Stimulated activated CD8-positive, alpha-beta memory T cell treated with anti-CD3 and anti-CD28 coated beads, Interleukin-12 subunit alpha, Interleukin-12 subunit beta, amount 100 ng/mL, for 24 hours (primary cell): ENCODE data around the gene CNTNAP4.

ENCODE experiments used
- DNase-seq: peaks from one replicate; pipeline ENCODE4 v3.0.0-alpha.2; 2020; ENCODE audit errors: extremely low read depth

CNTNAP4 gene

DNA sequence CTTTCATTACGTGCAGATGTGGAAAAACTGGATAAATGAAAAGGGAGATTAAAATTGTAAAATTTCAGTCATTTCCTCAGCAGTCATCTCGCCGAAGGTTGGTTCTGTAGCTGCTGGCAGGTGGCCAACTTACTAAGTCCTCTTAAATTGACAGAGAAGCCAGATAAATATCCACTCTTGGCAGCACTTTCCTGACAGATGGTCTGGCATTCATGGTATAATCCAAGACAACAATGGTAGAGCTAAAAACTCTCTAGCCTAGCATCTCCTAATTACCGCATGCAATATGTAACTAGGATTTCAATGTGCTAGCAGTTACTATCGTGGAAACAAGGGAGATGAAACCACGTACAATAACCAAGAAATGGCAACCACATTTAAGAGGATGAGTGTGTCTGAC lies 306.3 kb downstream of the CNTNAP4 start:
- DNase-seq, result no peak

DNA sequence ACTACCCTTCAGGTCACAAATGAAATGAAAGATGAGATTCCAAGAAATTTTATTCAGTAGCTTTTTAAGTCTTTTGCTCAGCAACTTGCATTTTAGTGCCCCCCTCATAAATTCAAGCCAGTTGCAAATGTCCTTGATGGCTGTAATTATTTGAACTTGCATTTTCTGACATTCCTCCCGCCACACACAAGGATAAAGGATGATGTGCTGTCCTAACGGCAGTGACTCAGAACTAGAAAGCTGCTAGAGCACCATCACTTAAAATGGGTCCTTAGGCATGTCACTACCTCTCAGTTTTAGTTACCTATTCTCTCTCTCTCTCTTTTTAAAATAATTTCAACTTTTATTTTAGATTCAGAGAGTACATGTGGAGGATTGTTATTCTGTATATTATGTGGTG lies 306.7 kb downstream of the CNTNAP4 start:
- DNase-seq, result no peak

DNA sequence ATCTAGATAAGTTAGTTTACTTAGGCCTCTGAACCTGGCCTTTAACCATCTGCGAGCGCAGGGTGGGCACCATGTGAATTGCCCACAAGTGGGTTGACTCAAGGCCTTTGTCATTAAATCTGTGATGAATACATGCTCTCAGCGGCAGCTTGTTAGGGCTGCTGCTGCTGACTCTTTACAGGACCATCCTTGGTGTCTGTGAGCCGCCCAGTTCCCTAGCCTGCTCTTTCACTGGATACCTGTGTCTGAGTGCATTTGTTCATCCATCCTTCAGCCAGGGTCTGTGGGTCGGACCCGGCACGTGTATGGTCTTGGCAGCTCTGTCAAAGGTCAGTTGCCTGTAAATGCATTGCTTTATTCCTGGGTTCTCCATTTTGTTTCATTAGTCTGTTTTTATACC lies 321.3 kb downstream of the CNTNAP4 start:
- no peak for DNase-seq

DNA sequence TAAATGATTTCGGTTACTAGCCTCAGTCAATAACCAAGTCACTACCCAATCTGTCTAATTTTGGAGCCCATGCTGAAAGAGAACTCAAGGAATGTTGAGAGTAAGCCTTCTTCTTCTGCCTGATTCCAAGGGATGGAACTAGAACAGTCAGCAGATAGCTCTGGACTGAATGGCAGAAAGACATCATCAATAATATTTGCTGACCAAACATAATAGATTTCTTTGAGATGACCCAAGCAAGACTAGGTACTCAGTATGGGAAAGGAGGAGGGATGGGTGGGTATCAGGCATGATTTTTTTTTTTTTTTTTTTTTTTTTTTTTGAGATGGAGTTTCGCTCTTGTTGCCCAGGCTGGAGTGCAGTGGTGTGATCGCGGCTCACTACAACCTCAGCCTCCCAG lies 330.1 kb downstream of the CNTNAP4 start:
- DNase-seq, result no peak
